UCSD-AML1 (cell line): ENCODE measurements around the gene FAM107A.
A peak's percentile ranks its signal among the peaks of the same experiment; 100 is the strongest.
"Not testable (repeated sequence)": the region's sequence is repeated elsewhere in the genome, so short reads cannot be mapped to it uniquely, and the experiment has no call there.

Source experiments
- DNase-seq: peaks from one replicate; lab custom pipeline; 2025; ENCODE audit not compliant: unreplicated experiment; lab: John Stamatoyannopoulos, UW

FAM107A gene

GRCh38 chr3:58537412-58538301, 39.5 kb downstream of the FAM107A start:
- DNase-seq = no peak

DNA sequence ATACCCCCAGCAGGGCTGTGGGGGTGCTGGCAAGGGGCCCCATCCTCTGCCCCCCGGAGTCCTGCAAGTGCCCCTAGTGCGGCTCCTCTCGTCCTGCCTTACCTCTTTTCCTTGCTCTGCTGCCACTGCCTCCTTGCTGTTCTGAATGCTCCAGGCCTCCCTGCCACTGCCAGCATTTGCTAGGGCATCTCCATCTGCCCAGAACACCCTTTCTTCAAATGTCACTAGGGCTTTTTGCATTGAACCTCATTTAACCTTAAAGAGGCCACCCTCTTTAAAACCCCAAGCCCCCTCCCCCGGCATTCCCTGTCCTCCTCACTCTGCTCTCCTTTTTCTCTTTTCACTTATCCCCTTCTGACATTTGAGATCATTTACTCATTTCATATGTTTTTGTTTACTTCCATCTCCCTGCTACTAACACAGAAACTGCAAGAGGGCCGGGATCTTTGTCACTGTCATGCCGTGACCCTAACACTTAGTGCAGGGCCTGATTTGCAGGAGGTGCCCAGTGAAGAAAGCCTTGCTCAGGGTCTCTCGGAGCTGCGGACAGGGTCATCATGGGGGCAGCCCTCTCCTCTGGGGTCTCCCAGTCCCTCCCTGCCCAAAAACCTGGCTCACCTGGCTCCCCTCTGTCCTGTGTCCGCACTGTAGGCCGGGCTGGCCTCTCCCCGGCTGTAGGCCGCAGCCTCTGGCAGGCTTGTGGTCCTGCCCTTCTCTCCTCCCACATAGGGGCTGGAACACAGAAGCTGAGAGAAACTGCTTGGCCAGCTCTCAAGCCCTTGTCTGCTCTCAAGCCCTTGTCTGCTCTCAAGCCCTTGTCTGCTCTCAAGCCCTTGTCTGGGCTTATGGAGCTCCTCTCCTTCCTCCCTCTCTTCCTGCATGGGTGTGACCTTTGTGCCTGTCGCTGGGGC, 40.4 kb downstream of the FAM107A start, which contains the start of gene ACOX2:
ACOX2 (minus strand) TSS at position 690 of the 911 bp plus-strand sequence. CDS start 2,084 bp downstream, outside the sequence.
- DNase-seq = no peak

DNA sequence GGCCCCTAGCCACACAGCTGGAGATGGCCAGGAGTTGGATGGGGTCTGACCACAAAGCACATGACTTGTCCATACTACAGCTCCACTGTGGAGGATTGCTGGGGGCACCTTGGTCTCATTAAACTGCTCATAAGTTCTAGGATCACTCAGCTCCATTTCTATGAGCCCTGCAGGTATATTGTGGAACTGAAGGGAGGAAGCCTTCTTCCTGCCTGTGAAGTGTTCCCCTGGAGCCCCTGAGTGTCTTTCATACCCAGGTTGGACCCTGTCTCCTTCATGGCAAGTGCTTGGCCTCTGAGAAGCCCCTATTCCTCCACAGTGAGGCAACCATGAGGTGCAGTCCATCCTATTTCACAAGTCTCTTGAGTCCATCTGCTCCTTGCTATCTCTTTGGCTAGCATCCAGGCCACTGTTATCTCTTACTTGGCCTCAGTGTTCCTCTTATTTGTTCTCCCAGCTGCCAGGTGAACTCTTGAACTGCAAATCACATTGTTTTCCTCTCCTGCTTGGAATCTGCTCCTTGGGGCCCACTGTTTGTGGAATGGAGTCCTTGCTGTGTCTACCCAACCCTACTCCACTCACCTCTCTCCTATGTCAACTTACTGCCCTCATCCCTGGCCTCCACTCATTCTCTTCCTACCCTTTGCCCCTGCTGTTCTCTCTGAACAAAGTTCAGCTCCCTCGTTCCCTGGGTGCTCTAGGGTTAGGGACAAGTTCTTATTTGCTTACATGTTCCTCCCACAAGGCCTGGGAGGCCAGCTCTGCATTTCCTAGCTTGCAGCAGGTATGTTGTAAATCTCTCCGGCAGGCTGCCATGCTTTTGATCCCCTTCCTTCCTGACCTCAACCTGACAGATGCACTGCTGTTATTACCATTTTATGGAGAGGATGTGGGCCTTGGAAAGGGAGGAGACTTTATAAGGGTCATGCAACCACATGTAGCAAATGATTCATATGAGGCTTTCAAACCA, 41.4 kb downstream of the FAM107A start:
- DNase-seq = peak; percentile 40

GRCh38 chr3:58534592-58535494, 42.3 kb downstream of the FAM107A start:
- no peak for DNase-seq

- DNase-seq = peak; percentile 78
Observed at GRCh38 chr3:58532794-58533220, 44.4 kb downstream of the FAM107A start.

- DNase-seq = no peak
Observed at GRCh38 chr3:58531956-58532355, 45.2 kb downstream of the FAM107A start.

DNA sequence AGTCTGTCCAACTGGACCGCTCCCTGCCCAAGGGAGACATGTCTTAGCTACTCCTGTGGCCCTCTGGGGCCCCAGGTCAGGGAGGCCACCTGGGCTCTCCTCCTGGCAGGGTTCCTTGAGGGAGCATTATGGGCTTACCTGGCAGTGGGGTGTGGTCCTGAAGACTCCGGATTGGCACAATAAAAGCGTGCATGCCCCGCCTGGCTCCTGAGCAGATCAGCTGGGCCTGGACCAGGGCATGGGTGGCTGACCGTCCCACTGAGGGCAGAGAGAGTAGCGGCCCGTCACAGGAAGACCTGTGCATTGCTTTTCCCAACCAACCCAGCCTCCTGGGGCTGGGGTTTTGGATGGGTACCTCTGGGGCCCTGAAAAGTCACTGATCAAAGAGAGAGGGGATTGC, 45.6 kb downstream of the FAM107A start:
- DNase-seq = no peak

DNA sequence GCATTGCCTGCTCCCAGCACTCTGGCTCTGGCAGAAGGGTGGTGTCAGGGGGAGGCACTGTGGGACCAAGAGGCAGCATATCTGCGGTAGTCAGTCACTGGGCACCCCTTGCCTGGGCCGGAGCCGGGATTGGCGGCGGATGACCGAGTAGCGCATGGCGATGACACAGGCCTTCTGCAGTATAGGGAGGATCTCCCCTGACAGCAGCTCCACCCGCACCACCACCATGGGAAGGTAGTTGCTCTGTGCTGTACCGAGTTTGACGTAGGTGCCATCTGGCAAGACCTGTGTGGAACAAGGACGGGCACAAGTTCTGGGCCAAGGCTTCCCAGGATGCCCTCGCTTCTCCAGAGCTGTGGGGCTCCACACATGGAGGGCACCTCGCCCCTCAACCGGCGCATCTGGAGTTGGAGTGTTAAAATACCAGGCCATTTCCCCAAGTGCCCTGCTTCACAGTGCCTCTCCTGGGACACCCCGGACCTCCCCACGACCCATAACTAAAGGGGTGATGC, 46.8 kb downstream of the FAM107A start:
- no peak for DNase-seq

GRCh38 chr3:58529516-58530353, 47.5 kb downstream of the FAM107A start:
- peak; percentile 61 for DNase-seq

GRCh38 chr3:58528629-58529028, 48.6 kb downstream of the FAM107A start:
- DNase-seq = peak; percentile 31

- DNase-seq = not testable (repeated sequence)
Observed at GRCh38 chr3:58527440-58527839, 49.8 kb downstream of the FAM107A start.

GRCh38 chr3:58526515-58526957, 50.7 kb downstream of the FAM107A start:
- DNase-seq = no peak

GRCh38 chr3:58524326-58524888, 52.8 kb downstream of the FAM107A start:
- no peak for DNase-seq

- no peak for DNase-seq
Observed at GRCh38 chr3:58522759-58523425, 54.3 kb downstream of the FAM107A start.

DNA sequence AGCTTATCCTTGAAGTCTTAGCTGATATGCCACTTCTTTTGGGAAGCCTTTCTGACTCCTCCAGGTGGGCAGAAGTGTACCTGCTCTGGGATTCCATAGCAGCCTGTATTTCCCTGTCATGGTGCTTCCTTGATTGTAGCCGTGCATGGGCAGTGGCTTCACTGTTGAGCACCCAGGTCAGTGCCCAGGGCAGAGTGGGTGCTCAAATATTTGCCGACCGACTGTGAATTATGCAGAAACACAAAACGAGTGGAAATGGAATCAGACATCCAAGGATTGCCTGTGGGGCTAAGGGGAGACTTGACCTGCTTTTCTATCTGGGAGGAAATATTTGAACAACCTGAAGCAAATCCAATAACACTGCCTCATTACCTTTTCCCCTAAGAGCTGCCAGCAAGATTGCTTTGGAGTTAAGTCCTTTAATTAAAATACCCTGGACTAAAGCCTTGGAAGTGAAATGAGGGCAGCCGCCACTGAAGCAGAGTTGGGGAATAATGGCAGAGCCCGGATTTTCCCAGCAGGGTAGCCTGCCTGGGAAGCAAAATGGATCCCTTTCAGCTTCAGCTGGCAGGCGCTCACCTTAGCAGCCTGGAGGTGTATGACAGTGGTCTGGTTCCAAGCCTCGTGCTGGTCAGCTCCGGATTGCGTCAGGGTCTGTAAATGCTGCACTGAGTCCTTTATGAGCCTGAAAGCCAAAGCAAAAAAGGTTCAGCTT, 55.1 kb downstream of the FAM107A start:
- no peak for DNase-seq

DNA sequence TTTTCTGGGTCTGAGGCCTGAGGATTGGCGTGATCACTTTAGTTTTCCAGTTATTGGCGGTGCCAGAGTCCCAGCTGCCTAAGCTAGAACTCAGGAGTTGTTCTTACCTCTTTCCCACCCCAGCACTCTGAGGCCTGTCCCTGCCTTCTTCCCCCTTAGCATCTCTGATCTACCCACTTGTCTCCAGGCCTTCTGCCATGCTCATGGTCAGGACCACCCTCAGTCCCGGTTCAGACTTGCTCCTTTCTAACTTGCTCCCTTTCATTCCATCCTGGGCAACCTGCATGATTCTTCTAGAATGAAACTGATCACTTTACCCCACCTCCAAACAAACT, 55.9 kb downstream of the FAM107A start:
- DNase-seq = no peak
